Gastrocnemius medialis (tissue), 4 donors: ENCODE data around the gene CDC25B.

Source experiments
- CTCF ChIP-seq, 5 experiments: fragments of 450-650 bp in 3 of 5; fragments of 200-600 bp in 2 of 5; sonication (generic) in 2 of 5; IDR thresholded peaks in 4 of 5; conservative IDR thresholded peaks in 1 of 5; 1 replicate in 4 of 5; 2 replicates in 1 of 5; pipeline ENCODE4 v1.5.1; 2016 to 2019; ENCODE audit warnings: antibody characterized with exemption in 5 of 5, mild to moderate bottlenecking in 3 of 5, moderate library complexity in 3 of 5
- POLR2A ChIP-seq, 2 donors: fragments of 450-650 bp; IDR thresholded peaks; one replicate each; pipeline ENCODE4 v1.6.1; 2017; ENCODE audit warnings: antibody characterized with exemption in 2 of 2, mild to moderate bottlenecking in 2 of 2, moderate library complexity in 2 of 2

- TF ChIP-seq CTCF (IDR thresholded peaks at IDR 0.05 in 4 of 5, conservative IDR thresholded peaks at IDR 0.05 in 1 of 5) (no peak), POLR2A (IDR thresholded peaks at IDR 0.05) (no peak)
These were observed 20.5 kb upstream of the CDC25B start for GRCh38 chr20:3775457-3776108.
